NCI-H69 (cell line): ENCODE data around the gene NFASC.

Experiments used
- DNase-seq: peaks from one replicate; lab custom pipeline; 2025; lab: John Stamatoyannopoulos, UW

The NFASC gene

DNA sequence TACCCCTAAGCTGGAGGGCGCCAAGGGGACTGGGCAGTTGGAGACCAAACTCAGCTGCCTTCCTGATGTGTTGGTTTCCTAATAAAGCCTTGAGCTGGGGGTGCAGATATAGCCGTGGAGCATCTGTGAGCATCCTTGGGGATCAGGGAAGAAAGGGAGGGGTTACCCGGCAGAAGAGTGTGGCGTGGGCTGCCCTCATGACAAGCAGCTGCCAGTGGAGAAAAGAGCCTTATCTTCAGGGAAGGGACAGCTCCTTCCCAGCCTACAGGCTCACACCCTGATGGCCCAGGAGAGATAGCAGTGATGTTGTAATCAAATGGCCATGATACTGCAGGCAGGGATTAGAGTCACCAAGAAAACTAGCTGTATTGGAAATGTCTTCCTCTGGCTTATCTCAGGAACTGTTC is 10.8 kb upstream of the NFASC start:
- DNase-seq, result no peak

DNA sequence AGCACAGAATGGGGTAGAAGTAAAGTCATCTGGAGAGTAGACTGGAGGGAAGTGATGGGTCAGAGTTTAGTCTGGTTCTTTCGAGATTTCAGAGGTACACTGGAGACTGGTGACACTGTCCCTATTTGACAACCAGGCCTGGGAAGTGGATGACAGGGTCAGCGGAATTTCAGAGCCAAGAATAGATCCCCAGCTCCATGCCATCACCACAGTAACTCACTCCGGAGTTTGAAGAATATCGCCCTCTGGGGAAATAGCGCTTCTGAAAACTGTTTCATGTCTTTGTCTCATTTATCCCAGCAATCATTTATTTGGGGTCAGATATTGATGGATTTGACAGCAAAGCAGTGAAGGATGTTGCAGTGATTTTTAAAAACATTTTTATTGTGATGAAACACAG is 7.6 kb upstream of the NFASC start:
- DNase-seq, result no peak

DNA sequence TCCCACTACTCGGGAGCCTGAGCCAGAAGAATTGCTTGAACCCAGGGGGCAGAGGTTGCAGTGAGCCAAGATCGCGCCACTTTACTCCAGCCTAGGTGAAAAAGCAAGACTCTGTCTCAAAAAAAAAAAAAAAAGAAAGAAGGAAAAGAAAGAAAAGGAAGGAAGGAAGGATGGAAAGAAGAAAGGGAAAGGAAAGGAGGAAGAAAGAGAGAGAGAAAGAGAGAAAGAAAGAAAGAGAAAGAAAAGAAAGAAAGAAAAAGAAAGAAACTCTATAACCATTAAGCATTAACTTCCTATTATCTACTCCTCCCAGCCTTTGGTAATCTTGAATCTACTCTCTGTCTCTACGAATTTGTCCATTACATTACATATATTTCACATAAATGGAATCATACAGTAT is 6.9 kb upstream of the NFASC start:
- DNase-seq, result no peak

DNA sequence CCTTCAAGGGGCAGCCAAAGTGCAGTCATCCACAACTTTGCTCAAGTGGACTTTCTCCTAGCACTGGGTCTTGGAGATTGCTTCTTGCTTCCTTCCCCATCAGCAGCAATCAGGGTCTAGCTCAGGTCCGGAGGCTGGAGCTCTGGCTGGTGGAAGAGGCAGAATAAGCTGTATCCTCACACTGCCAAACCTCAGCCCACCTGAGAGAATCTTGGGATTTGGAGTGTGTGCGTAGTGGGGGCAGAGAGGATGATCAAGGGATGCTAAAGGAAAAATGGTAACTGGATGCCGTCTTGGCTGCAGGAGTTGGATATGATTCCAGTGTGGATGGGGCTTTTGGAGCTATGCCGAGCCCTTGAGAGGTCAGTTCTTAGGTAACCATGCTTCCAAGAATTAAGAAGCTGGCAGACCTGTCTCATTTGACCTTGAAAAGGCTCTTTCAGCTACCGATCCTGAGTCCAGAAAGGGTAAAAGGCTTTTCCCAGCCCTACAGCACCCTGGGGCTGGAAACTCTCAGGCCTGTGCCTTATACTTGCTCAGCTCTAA is 4.5 kb upstream of the NFASC start:
- DNase-seq, result no peak

DNA sequence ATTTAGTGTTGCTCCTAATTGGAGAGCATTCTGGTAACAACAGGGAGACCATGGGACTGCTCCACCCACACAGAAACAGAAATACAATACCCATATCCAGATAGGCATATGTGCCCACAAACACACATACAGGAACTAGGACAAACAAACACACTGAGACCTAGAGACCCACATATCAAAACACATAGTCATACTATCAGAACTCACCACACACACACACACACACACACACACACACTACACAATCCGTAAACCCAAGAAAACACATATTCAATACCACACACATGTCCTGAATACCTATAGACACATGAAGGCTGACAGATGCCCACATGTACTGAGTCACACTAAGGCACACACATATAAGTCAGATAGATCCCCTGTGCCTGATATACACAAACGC is 3.5 kb upstream of the NFASC start:
- DNase-seq, result no peak

DNA sequence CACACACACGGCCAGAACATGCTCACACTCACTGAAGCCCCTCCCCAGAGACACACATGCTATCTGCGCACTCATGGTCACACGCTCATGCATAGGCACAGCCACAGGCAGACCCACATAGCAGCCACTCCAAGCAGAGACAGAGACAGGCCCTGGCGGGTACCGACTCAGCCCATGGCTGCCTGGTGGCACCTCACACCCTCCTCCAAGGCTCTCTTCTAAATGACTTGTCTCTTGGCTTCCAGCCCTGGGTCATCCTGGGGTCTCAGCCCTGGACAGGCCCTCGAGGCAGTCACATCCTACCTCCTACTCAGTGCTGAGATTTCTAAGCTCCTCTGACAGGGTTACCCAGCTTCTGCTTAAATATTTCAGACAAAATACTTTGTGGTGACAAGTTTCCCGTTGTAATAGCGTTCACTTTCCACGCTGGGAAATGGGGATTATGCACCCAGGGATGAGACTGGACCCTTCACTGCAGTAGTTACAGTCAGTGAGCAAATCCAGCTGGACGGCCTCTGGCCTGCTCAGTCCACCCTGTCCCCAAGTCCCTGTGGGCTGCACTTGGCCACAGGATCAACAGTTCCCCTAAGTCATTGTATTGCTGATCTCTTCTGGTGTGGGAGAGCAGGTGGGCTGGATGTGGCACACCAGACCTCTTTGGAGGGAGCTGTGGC is 2.9 kb upstream of the NFASC start:
- DNase-seq, result no peak

DNA sequence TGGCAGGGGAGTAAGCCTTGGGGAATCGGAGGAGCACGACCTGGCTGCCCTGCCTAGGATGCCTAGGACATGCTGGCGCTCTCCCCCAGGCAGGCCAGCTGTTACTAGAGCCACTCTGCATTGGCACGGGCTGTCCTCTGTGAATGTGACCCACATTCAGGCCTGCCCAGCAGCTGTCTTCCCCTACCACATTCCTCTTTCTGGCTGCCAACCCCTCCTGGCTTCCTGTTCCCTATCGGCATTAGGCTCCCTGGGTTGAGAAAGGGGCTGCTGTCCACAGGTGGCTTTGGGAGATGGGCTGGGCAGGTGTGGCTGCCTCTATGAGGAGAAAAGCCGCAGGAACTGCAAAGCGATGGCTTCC is 2.3 kb upstream of the NFASC start:
- peak; percentile 49 for DNase-seq

DNA sequence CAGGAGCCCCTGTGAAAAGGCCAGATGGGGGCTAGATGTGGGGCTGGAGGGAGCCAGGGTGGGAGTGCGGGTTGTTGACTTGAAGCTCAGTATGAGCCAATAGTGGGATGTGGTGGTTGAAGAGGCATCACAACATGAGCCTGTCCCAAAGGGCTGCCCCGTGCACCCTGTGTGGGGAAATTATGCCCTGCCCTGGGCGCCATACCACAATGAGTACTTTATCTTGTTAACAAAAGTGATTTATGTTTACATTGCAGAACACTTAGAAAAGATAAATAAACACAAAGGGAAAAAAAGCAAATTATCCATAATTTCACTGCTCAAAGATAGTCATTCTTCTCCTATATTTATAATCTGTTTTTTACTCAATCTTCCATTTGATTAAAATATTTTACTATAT is 1.6 kb upstream of the NFASC start:
- DNase-seq, result peak; percentile 42

DNA sequence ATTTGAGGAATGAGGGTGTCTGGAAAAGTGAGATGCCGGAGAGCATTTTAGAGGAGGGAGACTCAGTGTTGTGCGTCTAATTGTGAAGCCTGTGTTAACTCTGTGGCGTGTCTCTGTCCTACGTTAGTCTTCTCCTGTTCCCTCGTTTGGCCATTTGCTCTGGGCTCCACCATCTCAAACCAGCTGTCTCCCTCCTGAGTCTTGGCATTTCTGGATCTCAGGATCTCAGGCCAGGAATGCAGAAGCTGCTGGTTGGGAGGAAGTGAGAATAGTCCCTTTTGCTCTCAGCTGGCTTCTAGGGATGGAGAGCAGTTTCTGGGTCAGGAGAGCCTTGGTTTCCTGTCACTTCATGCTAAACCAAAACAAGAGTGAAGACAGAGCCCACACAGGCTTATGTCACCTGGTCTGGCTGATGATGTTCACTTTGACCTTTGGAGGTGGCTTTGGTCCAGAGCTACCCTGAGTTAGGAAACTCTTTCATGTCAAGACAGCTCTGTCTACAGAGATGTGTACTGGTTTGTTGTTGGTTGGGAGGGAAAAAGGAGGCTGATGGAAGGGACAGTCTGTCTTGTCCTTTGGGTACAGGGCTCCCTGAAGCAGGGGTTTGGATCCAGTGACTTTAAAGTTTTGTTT is 859 bp downstream of the NFASC start:
- DNase-seq, result no peak

DNA sequence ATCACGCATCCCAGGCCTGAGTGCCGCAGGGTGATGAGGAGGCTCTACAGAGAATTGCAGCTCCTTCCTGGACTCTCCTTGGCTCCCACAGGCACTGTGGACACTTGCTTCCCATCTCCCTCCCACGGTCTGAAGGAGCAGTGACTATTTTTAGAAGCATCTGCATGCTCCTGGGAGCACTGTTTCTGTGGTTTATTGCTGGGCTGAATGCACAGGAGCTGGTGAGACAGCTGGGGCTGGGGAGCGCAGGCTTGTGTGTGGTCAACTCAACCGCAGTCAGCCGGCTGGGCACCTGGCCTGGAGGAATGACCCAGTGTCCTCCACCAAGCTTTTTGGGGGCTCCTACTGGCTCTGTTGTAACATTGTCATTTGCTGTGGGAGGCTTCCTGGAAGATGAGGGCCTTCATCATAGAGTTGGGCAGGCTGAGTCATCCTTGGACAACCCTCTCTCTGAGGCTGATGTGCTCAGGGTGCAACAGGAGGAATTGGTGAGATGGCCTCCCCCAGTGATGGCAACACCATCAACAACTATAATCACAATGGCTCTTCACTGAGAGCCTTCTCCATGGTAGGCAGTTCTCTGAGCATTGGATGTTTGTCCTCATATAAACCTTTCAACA is 1.7 kb downstream of the NFASC start:
- no peak for DNase-seq

DNA sequence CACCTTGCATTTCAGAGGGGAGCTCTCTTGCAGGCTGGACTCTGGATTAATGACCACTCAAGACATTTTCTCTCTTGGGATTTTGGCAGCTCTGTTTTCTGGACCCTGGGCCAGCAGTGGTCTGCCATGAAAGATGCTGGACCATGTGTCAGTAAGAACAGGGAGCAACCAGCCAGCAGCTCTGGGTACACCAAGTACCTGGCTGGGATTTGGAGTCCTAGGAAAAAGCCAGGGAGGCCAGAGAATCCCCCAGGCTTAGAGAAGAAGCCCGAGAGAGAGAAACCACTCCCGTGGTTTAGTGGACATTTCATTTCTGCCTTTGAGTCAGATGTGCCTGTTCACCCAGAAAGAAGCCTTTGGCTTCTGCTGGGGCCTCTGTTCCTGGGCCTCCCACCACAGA is 2.5 kb downstream of the NFASC start:
- no peak for DNase-seq

DNA sequence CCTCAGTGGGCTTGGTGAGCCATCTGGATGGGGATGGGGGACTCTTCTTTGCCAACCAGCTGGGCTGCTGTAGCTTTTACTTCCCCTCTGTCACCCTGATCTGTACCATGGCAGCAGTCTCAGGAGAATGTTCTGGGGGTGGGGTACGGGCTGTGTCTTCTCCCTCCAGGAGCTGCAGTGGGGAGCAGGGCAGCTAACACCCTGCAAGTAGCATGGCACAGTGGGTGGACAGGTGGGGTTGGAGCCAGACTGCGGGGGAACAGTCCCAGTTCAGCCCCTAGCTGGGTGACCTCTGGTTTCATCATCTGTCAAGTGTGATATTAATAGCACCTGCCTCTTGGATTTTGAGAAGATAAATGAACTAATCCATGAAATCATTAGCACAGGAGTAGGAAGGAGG is 3.1 kb downstream of the NFASC start:
- DNase-seq, result no peak

DNA sequence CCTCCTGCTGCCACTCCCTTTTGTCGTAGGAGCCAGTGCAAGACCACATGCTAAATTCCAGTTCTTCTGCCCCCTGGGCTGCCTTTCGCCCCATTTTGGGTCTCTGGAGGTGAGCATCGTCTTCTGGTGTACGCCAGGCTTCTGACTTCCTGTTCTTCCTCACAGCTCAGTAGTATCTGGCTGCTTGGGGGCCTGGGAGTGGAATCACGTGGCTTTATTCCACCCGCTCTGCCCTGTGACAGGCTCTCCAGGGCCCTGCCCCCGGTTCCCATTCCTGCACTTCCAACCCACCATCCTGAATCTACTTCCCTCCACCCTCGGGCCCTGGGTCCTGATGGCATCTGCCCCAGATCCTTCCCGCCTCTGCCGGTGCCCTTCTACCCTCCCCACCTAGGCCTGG is 3.6 kb downstream of the NFASC start:
- no peak for DNase-seq

DNA sequence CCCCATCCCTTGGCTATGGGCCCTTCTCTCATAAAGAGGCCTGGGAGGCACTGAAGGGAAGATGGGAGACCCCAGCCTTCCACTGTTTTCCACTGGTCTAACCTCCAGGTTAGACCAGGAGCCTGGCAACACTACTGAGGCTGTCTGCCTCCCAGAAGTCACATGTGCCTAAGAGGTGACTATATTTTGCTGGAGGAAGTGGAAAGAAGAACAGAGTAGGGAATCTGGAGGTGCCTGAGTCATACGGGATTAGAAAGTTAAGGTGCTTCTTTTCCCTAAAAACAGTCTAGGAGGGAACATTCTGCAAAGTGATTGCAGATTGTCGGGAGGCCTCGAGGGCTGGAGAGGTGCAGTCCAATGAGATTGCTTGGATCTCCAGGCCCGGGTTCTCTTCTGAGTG is 4.6 kb downstream of the NFASC start:
- DNase-seq, result no peak

DNA sequence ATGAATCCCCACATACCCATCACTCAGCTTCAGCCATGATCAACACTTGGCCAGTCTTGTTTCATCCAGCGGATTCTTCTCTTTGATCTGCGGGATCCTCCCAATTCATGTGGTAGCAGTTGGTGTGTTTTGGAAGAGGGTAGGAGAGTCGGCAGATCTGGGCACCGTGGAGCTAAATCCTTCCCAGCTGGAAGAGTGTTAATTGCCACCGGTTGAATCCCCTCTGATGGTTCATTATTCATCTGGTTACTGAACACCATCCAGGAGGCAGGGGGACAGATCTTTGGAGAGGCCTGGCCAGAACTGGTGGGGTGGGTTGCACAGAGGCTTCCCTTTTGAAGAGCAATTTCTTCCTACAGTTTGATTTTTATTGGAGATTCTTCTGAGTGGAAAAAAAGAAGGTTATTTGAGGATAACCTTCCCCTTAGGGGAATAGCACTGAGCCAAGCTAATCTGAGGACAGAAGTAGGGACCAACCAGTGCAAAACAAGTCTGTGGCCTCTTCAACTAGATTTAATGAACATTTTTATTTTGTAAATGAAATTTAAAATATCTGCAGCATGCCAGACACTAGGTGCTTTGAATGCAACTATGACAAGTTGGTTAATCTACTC is 8.1 kb downstream of the NFASC start:
- DNase-seq, result no peak

DNA sequence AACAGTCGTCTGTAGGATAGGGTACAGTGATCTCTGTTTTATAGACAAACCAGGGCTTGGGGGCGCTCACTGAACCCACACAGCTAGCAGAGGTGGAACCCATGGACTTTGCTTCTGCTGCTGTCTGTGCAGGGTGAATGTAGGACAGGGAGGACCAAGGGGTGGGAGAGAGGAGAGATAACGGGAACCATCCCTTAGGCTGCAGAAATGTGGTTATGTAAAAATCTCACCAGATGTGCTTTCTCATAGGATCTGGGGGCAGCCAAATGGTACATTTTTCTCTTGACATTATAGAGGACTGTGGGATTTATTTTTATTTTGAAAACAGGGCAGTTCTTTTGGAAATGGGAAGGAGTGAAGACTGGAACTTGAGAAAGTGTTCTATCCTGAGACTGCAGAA is 8.7 kb downstream of the NFASC start:
- no peak for DNase-seq

DNA sequence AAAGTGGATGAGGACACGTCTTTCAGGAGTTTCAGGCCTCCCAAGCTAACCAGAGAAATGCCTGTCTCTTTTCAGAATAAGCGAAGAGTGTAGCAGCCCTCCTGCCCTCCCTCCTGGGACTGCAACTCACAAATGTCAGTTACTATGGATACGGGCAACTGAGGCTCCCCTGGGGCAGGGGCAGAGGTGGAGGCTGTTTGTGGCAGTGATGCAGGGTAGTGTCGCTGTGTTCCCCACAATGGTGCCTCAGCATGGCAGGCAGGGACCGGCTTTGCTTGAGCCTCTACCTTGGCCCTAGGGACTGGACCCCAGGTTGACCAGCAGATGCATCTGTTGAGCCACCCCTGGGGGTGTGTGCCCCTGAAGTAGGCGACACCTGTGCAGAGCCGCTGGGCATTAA is 10.2 kb downstream of the NFASC start:
- DNase-seq, result no peak

DNA sequence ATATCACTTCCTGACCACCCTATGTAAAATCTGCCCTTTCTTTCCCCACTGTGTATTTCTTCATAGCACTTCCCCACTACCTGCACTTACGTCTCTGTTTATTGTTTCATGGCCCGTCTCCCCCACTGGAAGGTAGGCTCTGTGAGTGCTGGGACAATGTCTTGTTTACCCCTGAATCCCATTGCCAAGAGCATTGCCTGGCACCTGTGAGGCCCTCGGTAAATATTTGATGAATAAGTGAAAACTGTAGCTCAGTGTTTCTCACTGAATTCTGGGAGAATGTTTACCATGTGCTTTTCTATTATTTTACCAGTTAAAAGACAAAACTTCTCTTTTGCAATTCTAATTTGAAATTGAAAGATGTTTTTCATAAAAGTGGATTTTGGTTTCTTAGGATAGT is 11.8 kb downstream of the NFASC start:
- DNase-seq, result peak; percentile 85

DNA sequence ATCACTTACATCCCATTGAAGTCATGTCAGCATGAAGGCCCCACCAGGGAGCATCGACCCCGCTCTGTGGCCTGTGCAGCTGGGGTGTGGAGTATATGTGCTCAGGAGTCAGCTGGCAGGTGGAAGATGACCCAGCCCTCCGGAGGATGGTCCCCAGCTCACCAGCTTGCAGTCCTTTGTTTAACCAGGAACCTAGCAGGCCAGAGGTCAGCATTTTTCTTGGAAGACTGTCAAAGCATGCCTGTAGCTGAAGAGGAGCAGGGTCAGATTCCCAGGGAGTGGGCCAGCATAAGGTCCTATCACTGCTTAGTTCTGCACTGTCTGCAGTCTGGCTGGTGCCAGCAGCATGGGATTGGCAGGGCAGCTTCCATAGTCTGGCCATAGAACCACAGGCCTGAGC is 12.7 kb downstream of the NFASC start:
- peak; percentile 75 for DNase-seq

DNA sequence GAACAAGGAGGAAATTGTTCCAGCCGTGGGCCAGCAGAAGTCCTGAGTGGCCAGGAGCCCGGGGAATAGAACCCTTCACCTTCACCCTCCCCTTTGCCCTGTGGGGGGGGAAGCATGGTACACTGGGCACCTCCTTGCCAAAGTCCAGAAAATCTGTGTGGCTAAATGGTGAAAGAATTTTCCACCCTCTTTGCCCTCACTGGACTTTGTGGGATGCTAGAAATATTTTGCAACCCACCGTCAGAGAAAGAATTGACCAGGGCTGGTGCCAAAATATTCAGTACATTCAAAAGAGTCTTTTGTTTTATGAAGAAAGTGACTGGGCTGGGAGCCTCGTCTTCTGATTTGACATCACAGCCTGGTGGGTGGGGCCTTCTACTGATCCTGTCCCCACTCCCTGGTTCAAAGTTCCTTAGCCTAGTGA is 14.6 kb downstream of the NFASC start:
- DNase-seq, result no peak

DNA sequence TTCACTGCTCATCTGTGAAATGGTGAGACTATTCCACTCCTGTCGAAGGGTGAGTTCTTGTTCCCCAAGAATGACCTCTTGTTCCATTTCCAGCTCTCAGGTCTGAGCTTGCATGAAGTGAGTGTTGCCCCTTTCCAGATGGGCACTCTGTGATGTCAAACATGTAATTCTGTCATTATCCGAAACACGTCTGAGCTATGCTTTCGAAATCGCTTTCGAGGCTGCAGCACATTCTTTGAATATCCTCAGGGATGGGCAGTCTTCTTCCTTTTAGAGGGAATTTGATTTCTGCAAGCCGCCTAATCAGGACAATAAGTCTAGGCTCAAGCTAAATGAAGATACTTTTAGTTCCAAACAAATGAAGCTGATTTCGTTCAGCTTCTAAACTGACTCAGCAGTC is 15.1 kb downstream of the NFASC start:
- DNase-seq, result peak; percentile 26

DNA sequence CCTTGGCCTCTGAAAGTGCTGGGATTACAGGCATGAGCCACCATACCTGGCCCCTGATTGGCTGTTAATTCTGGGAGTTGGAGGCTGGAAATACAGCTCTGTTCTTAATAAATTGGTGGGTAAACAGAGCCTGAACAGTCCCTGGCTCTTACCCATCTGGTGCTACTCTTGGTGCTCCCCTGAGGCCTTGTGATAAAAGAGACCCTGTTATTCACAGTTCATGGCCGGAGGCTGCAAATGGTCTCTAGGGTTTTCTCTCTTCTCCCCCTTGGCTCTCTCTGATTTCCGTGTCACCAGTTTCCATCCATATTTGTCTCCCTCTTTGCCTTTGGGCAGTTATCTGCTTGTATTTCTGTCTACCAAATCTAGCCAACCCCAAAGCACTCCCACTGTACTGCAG is 17.2 kb downstream of the NFASC start:
- peak; percentile 99 for DNase-seq

DNA sequence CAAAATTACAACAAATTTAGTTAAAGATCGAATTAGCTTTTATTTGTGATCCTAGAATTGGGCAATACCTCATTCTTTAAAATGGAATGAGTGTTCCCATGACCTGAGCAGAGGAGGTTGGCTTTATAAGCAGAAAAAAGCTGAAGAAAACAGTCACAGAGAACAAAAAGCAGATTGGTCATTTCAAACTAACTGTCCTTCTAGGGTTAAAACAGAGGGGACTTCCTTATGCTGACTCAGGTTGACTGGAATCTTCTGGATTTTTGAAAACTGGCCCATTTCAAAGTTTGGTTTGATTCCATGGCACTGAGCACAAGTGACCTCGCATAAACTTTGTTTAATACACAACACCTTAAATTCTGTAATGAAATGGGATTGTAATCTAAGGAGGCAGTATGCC is 17.6 kb downstream of the NFASC start:
- no peak for DNase-seq
